KMS-11 (cell line): ENCODE measurements around the gene RNF26.

Experiments
- H2AFZ ChIP-seq: fragments of 200-600 bp; sonication (generic); 2 replicates; pipeline ENCODE4 v1.6.1; 2016; ENCODE audit warnings: antibody characterized with exemption, mixed run types, low read depth
- H3K27ac ChIP-seq: fragments of 200-600 bp; sonication (generic); 2 replicates; pipeline ENCODE4 v1.6.1; 2016; ENCODE audit warnings: mild to moderate bottlenecking, mixed run types
- H3K27me3 ChIP-seq: fragments of 200-600 bp; sonication (generic); 2 replicates; pipeline ENCODE4 v1.6.1; 2017; ENCODE audit warnings: mild to moderate bottlenecking, low read depth, mixed run types, moderate library complexity; ENCODE audit not compliant: insufficient read depth
- H3K36me3 ChIP-seq: fragments of 200-600 bp; sonication (generic); 2 replicates; pipeline ENCODE4 v1.6.1; 2017; ENCODE audit warnings: mild to moderate bottlenecking, mixed run types; ENCODE audit not compliant: insufficient read depth
- H3K4me1 ChIP-seq: fragments of 200-600 bp; sonication (generic); 2 replicates; pipeline ENCODE4 v1.6.1; 2016; ENCODE audit warnings: mild to moderate bottlenecking, low read depth, mixed run types; ENCODE audit not compliant: poor library complexity, severe bottlenecking
- H3K4me2 ChIP-seq: fragments of 200-600 bp; sonication (generic); 2 replicates; pipeline ENCODE4 v1.7.0; 2016; ENCODE audit warnings: mild to moderate bottlenecking, mixed run types
- H3K4me3 ChIP-seq: fragments of 200-600 bp; sonication (generic); IDR thresholded peaks from 2 replicates; pipeline ENCODE4 v1.6.1; 2017; ENCODE audit warnings: low read depth, low read length, mixed read lengths; ENCODE audit not compliant: insufficient read depth
- H3K79me2 ChIP-seq: fragments of 200-600 bp; sonication (generic); 2 replicates; pipeline ENCODE4 v1.6.1; 2016; ENCODE audit warnings: low read depth, mixed run types; ENCODE audit not compliant: insufficient read depth
- H3K9ac ChIP-seq: fragments of 200-600 bp; sonication (generic); 2 replicates; pipeline ENCODE4 v1.6.1; 2016; ENCODE audit warnings: mild to moderate bottlenecking, mixed run types
- H4K20me1 ChIP-seq: fragments of 200-600 bp; sonication (generic); 2 replicates; pipeline ENCODE4 v1.6.1; 2016; ENCODE audit warnings: mild to moderate bottlenecking, mixed run types; ENCODE audit not compliant: insufficient read depth
- TF ChIP-seq, protein P1 (sequence below): fragments of 200-600 bp; sonication (generic); conservative IDR thresholded peaks from 2 replicates; pipeline ENCODE4 v1.6.1; 2017; ENCODE audit warnings: low read depth, mild to moderate bottlenecking, antibody characterized with exemption, low read length, moderate library complexity, mixed read lengths

The RNF26 gene

DNA sequence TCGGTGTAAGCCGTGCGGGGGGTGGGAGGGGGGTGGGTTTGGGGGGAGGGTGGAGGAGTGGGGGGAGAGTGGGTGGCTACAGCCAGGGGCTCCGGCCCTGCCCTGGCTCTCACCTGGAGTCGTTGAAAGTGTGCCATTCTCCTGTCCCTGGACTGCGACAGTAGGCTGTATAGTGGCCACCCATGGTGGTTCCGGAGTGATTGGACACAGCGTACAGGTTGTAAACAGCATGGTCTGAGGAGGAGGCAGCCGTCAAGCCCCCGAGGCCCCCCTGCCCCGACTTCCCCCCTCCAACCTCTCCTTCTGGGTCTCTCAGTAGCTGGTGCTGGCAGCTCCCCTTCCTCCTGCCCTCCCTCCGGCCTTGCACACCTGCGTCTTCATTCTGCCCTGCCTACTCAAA, 22.7 kb downstream of the RNF26 start:
- Histone ChIP-seq H4K20me1 (no peaks in the 10 kb centered on the region), H3K4me2 (no peak overlapping the region), H3K4me3 (no peak overlapping the region), H3K4me1 (peaks cover 5% of the 10 kb centered on the region), H2AFZ (no peak overlapping the region), H3K9ac (no peak overlapping the region), H3K36me3 (no peaks in the 10 kb centered on the region), H3K27ac (no peak overlapping the region), H3K27me3 (0 out of 2 replicates have a peak, but pooled peaks cover 2% of the 10 kb centered on the region), H3K79me2 (no peaks in the 10 kb centered on the region)
- TF ChIP-seq, protein P1, sequence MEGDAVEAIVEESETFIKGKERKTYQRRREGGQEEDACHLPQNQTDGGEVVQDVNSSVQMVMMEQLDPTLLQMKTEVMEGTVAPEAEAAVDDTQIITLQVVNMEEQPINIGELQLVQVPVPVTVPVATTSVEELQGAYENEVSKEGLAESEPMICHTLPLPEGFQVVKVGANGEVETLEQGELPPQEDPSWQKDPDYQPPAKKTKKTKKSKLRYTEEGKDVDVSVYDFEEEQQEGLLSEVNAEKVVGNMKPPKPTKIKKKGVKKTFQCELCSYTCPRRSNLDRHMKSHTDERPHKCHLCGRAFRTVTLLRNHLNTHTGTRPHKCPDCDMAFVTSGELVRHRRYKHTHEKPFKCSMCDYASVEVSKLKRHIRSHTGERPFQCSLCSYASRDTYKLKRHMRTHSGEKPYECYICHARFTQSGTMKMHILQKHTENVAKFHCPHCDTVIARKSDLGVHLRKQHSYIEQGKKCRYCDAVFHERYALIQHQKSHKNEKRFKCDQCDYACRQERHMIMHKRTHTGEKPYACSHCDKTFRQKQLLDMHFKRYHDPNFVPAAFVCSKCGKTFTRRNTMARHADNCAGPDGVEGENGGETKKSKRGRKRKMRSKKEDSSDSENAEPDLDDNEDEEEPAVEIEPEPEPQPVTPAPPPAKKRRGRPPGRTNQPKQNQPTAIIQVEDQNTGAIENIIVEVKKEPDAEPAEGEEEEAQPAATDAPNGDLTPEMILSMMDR, result no peak

DNA sequence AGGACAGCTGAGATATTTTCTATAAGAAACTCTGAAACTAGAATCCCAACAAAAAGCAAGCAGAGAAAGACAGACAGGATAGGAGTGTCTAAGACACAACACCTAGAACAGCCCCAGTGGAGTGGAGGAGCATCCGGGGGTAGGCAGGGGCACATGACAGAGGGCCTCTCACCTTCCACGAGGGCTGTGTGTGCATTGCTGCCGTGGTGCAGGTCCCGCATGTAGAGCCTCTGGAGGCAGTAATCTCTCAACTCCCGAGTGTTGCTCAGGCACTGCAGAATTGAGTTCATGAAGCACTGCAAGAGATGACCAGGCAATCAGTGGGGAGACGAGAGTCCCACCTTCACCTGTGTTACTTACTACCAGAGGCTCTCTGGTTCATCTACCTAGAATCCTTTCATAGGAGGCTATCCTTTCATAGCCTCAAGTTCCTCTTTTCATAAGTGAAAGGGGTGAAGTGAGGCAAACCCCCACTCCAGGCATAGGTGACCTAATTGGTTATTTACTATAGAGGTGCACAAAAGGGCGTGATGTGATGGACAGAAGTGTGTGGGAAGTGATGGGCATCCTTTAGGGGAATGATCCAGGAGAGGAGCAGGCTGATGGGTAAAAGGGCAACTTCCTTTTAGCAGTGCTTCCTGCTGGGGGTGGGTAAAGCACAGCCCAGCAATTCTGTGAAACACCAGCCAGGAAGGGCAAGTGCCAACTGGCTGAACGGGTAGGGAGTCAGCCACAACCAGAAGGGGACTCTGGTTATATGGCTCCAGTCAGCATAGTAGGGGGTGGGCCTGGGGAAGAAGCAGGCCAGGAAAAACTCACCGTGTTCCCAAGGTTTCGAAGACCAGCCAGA, 25.3 kb downstream of the RNF26 start:
- Histone ChIP-seq H2AFZ (no peak overlapping the region), H3K9ac (no peak overlapping the region), H3K36me3 (no peaks in the 10 kb centered on the region), H3K4me3 (no peak overlapping the region), H3K79me2 (no peaks in the 10 kb centered on the region), H3K4me2 (no peak overlapping the region), H3K27ac (no peak overlapping the region), H3K27me3 (peaks cover 3% of the 10 kb centered on the region; the same call in 1 of the 2 replicates), H4K20me1 (no peaks in the 10 kb centered on the region), H3K4me1 (peaks cover 5% of the 10 kb centered on the region)
- TF ChIP-seq, protein P1, result no peak

DNA sequence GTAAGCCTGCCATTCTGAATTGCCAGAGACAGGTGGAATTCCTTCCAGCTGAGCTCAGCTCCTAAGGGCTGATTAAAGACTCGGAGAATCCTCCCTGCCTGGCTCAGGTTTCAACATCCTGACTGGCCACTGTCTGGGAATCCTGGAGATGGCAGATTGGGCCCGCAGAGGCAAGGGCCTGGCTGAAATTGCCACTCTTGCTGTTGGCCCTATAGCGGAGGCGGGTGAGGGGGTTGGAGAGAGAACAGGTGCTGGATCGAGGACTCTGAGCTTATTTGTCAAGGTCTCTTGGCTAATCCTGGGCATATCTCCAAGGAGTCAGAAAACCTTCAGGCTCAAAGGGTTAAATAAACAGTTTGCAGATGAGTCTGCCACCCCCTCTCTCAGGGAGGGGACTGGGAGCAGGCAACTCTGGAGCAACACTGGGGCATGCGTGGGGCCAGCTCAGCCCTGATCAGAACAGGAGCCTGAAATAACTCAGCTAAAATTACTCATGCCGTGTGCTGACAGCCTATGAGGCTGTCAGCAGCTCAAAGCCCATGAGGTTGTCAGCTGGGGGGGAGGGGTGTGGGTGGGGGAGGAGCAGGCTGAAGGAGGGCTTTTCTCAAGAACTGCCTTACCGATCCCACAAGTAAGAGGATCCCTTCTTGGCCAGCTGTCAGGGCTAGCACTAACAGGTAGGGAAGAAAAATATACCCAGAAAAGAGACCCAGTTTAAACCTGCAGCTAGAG, 26.9 kb downstream of the RNF26 start:
- H3K79me2 ChIP-seq, result no peaks in the 10 kb centered on the region
- H3K27me3 ChIP-seq, result peaks cover 3% of the 10 kb centered on the region; the same call in 1 of the 2 replicates
- no peak overlapping the region for H3K4me3 ChIP-seq
- TF ChIP-seq, protein P1, result no peak
- no peak overlapping the region for H2AFZ ChIP-seq
- H4K20me1 ChIP-seq, result no peaks in the 10 kb centered on the region
- H3K4me2 ChIP-seq, result no peak overlapping the region
- H3K36me3 ChIP-seq, result no peaks in the 10 kb centered on the region
- peaks cover 5% of the 10 kb centered on the region for H3K4me1 ChIP-seq
- no peak overlapping the region for H3K9ac ChIP-seq
- H3K27ac ChIP-seq, result no peak overlapping the region

DNA sequence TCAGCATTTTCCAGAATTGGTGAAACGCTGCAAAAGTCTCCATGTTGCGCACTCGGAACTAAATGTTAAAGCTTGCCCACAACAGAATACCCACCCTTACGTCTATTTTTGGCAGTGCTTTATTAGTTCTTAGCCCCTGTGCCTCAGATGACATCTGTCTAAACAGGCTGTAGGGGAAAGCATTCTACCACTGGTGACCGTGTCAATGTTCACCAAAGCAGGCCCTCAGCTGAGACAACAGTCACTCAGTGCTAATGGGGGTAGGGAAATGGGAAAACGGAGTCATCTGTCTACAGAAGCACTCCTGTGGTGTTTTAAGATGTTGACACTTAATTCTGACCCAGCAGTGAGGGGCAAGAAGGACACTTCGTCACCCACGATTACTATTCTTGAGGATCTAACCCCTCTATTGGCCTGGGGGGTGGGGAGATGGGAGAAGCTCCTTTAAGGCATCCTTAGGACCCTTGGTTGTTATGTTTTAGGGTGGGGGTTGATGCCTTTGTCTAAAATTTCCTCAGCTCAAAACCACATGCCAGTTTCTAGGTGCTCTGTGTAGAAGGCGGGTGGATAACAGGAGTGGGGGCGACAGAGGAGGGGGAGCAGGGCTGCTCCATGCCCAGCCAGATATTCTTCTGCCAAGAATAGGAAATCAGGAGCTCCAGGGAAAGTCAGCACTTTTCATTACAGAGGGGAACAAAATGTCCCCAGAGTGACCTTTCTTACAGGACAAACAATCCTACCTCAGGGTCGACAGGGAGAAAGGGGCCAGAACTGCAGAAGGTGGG, 27.8 kb downstream of the RNF26 start:
- Histone ChIP-seq H3K4me2 (no peak overlapping the region), H3K9ac (no peak overlapping the region), H3K27ac (no peak overlapping the region), H4K20me1 (no peaks in the 10 kb centered on the region), H3K27me3 (peaks cover 3% of the 10 kb centered on the region; the same call in 1 of the 2 replicates), H3K4me1 (peaks cover 5% of the 10 kb centered on the region), H3K79me2 (no peaks in the 10 kb centered on the region), H3K36me3 (no peaks in the 10 kb centered on the region), H2AFZ (no peak overlapping the region), H3K4me3 (no peak overlapping the region)
- TF ChIP-seq, protein P1, result no peak
